ENCODE data around the gene INPP5J.

GRCh38 chr22:31124290-31124689, 1.5 kb downstream of the INPP5J start:
- no peak for TF ChIP-seq CTCF (IDR thresholded peaks at IDR 0.05; ENCODE audit: poor library complexity)
- no peak for TF ChIP-seq EZH2 (IDR thresholded peaks at IDR 0.05; ENCODE audit: borderline replicate concordance)
- no peak for TF ChIP-seq EZH2phosphoT487 (IDR thresholded peaks at IDR 0.05; ENCODE audit: low read depth, severe bottlenecking, unreplicated experiment)

All from hepatocyte (in vitro differentiated cells).